ENCODE measurements around the gene KAZN.
A peak's percentile ranks its signal among the peaks of the same experiment; 100 is the strongest.

KAZN gene

DNA sequence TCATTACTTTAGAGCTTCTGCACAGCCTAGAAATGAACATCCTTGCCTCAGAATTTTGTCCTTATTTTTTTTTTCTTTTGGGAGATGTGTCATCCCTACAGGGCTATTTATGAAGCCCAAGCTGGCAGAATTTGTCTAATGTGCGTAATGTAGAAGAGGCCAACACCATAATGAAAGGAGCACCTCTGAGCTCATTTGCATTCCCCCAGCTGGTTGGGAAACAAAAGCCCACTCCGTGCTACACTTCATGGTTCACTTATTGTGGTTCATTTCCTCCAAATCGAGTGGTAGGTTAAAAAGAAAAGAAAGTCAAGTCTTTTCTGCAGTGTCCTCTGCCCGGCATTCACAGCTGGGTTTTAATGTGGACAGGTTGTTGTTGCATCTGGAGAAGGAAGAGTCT, 73.5 kb downstream of the KAZN start:
- H3K27me3 ChIP-seq (ENCODE audit: control insufficient read depth, low read length): no peaks in the 10 kb centered on the region
- no peaks in the 10 kb centered on the region for H4K20me1 ChIP-seq (ENCODE audit: control insufficient read depth, insufficient read depth, low read depth, low read length)
- peak overlapping the region; percentile 95 for H3K27ac ChIP-seq (ENCODE audit: low read depth, low read length)
- peak overlapping the region; percentile 91 for H3K4me2 ChIP-seq (ENCODE audit: low read length)
- H3K79me2 ChIP-seq (ENCODE audit: control insufficient read depth, low read length): no peaks in the 10 kb centered on the region
- peaks cover 95% of the 10 kb centered on the region for H3K4me1 ChIP-seq (ENCODE audit: control insufficient read depth, low read length)
- no peaks in the 10 kb centered on the region for H3K36me3 ChIP-seq (ENCODE audit: control insufficient read depth, low read length)
- peaks cover 4% of the 10 kb centered on the region; the same call in 1 of the 2 replicates for H3K9me3 ChIP-seq (ENCODE audit: control insufficient read depth, insufficient read depth, low read length)
- TF ChIP-seq CTCF (IDR thresholded peaks at IDR 0.05; ENCODE audit: low read depth, low read length, poor library complexity, severe bottlenecking) (no peak), EZH2phosphoT487 (IDR thresholded peaks at IDR 0.05; ENCODE audit: borderline replicate concordance, low read length) (no peak)
- peak overlapping the region; percentile 68 for H3K4me3 ChIP-seq (ENCODE audit: low read length)
- H3K9me2 ChIP-seq (replicated peaks; ENCODE audit: control insufficient read depth, low read length): no peaks in the 10 kb centered on the region
- peaks cover 28% of the 10 kb centered on the region for H3F3A ChIP-seq (ENCODE audit: control insufficient read depth, insufficient read depth)

GRCh38 chr1:14674030-14674429, 75.5 kb downstream of the KAZN start:
- peaks cover 4% of the 10 kb centered on the region; the same call in 1 of the 2 replicates for H3K9me3 ChIP-seq (ENCODE audit: control insufficient read depth, insufficient read depth, low read length)
- H3K4me2 ChIP-seq (ENCODE audit: low read length): peak overlapping the region; percentile 91
- no peaks in the 10 kb centered on the region for H3K9me2 ChIP-seq (replicated peaks; ENCODE audit: control insufficient read depth, low read length)
- H4K20me1 ChIP-seq (ENCODE audit: control insufficient read depth, insufficient read depth, low read depth, low read length): no peaks in the 10 kb centered on the region
- H3K79me2 ChIP-seq (ENCODE audit: control insufficient read depth, low read length): no peaks in the 10 kb centered on the region
- peaks cover 21% of the 10 kb centered on the region for H3F3A ChIP-seq (ENCODE audit: control insufficient read depth, insufficient read depth)
- peaks cover 79% of the 10 kb centered on the region for H3K4me1 ChIP-seq (ENCODE audit: control insufficient read depth, low read length)
- peak overlapping the region; percentile 68 for H3K4me3 ChIP-seq (ENCODE audit: low read length)
- H3K27ac ChIP-seq (ENCODE audit: low read depth, low read length): peak overlapping the region; percentile 95
- TF ChIP-seq CTCF (IDR thresholded peaks at IDR 0.05; ENCODE audit: low read depth, low read length, poor library complexity, severe bottlenecking) (no peak), EZH2phosphoT487 (IDR thresholded peaks at IDR 0.05; ENCODE audit: borderline replicate concordance, low read length) (no peak)
- H3K36me3 ChIP-seq (ENCODE audit: control insufficient read depth, low read length): no peaks in the 10 kb centered on the region
- H3K27me3 ChIP-seq (ENCODE audit: control insufficient read depth, low read length): no peaks in the 10 kb centered on the region

GRCh38 chr1:14676400-14676799, 77.9 kb downstream of the KAZN start:
- TF ChIP-seq EZH2phosphoT487 (IDR thresholded peaks at IDR 0.05; ENCODE audit: borderline replicate concordance, low read length) (no peak), CTCF (IDR thresholded peaks at IDR 0.05; ENCODE audit: low read depth, low read length, poor library complexity, severe bottlenecking) (no peak)
- no peaks in the 10 kb centered on the region for H3K27me3 ChIP-seq (ENCODE audit: control insufficient read depth, low read length)
- H3K36me3 ChIP-seq (ENCODE audit: control insufficient read depth, low read length): no peaks in the 10 kb centered on the region
- H3K4me2 ChIP-seq (ENCODE audit: low read length): no peak overlapping the region
- H3K4me3 ChIP-seq (ENCODE audit: low read length): no peak overlapping the region
- no peak overlapping the region for H3K27ac ChIP-seq (ENCODE audit: low read depth, low read length)
- peaks cover 4% of the 10 kb centered on the region; the same call in 1 of the 2 replicates for H3K9me3 ChIP-seq (ENCODE audit: control insufficient read depth, insufficient read depth, low read length)
- peaks cover 12% of the 10 kb centered on the region for H3F3A ChIP-seq (ENCODE audit: control insufficient read depth, insufficient read depth)
- no peaks in the 10 kb centered on the region for H3K79me2 ChIP-seq (ENCODE audit: control insufficient read depth, low read length)
- H3K4me1 ChIP-seq (ENCODE audit: control insufficient read depth, low read length): peaks cover 62% of the 10 kb centered on the region
- no peaks in the 10 kb centered on the region for H3K9me2 ChIP-seq (replicated peaks; ENCODE audit: control insufficient read depth, low read length)
- no peaks in the 10 kb centered on the region for H4K20me1 ChIP-seq (ENCODE audit: control insufficient read depth, insufficient read depth, low read depth, low read length)
